Glutamatergic neuron (in vitro differentiated cells): ENCODE measurements around the gene TIA1. TPM values are rescaled to one million over a fixed set of nuclear protein-coding genes. Genes with fewer than 3 reads are reported as not detected.

Experiments
- DNase-seq: peaks from one replicate; pipeline ENCODE4 v3.0.0; 2022
- H3K27ac Mint-ChIP-seq: one replicate; pipeline ENCODE4 v1.8.0; 2020; ENCODE audit warnings: mild to moderate bottlenecking, mixed read lengths, inconsistent platforms; ENCODE audit not compliant: unreplicated experiment
- H3K27me3 Mint-ChIP-seq: one replicate; pipeline ENCODE4 v1.8.0; 2020; ENCODE audit warnings: mild to moderate bottlenecking, moderate library complexity, mixed read lengths, inconsistent platforms; ENCODE audit not compliant: unreplicated experiment
- H3K36me3 Mint-ChIP-seq: one replicate; pipeline ENCODE4 v1.8.0; 2020; ENCODE audit warnings: mild to moderate bottlenecking, mixed read lengths, inconsistent platforms; ENCODE audit not compliant: unreplicated experiment
- H3K4me1 Mint-ChIP-seq: one replicate; pipeline ENCODE4 v1.8.0; 2020; ENCODE audit warnings: mild to moderate bottlenecking, low read depth, mixed read lengths, inconsistent platforms; ENCODE audit not compliant: unreplicated experiment
- H3K4me3 Mint-ChIP-seq: one replicate; pipeline ENCODE4 v1.8.0; 2020; ENCODE audit warnings: mild to moderate bottlenecking, mixed read lengths, inconsistent platforms; ENCODE audit not compliant: unreplicated experiment
- H3K9me3 Mint-ChIP-seq: one replicate; pipeline ENCODE4 v1.8.0; 2020; ENCODE audit warnings: mild to moderate bottlenecking, moderate library complexity, mixed read lengths, inconsistent platforms; ENCODE audit not compliant: unreplicated experiment
- CTCF ChIP-seq: fragments of 200-600 bp; sonication (generic); IDR thresholded peaks from one replicate; pipeline ENCODE4 v1.5.0; 2021; ENCODE audit not compliant: partially characterized antibody, unreplicated experiment
- total RNA-seq: library from RNA; stranded (reverse); fragmentation: NEBNext Ultra II Directional; extraction: Animal tissue kit (Norgen Biotek cat#: 25700); gene quantifications from one replicate; pipeline ENCODE4 v1.2.1, GENCODE V29; 2021; ENCODE audit not compliant: unreplicated experiment

TIA1 gene
- total RNA-seq, 1 donor from 2014 or later = 403 TPM

DNA sequence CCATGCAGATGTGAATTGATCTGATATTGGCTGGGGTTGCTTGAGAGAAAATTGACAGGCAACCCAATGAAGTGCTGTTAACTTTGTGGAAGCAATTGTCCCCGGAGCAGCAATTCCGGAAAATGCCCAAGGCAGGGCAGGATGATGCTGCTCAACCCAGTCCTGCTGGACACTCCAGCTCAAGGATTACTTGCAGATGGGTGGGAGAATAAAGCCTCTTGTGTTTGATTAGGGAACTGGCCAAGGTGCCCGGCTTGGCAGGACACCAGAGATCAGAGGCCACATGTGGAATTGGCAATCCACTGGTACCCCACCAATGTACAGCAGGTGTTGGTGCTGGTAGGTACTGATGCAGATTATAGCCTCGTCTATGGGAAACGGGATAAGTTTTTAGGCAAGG lies 45.3 kb downstream of the TIA1 start:
- Mint-ChIP-seq H3K4me3 (no peak overlapping the region), H3K27ac (no peak overlapping the region), H3K9me3 (no peaks in the 10 kb centered on the region), H3K4me1 (no peaks in the 10 kb centered on the region), H3K27me3 (no peaks in the 10 kb centered on the region), H3K36me3 (peaks cover 4% of the 10 kb centered on the region)
- no peak for DNase-seq
- TF ChIP-seq CTCF = no peak

DNA sequence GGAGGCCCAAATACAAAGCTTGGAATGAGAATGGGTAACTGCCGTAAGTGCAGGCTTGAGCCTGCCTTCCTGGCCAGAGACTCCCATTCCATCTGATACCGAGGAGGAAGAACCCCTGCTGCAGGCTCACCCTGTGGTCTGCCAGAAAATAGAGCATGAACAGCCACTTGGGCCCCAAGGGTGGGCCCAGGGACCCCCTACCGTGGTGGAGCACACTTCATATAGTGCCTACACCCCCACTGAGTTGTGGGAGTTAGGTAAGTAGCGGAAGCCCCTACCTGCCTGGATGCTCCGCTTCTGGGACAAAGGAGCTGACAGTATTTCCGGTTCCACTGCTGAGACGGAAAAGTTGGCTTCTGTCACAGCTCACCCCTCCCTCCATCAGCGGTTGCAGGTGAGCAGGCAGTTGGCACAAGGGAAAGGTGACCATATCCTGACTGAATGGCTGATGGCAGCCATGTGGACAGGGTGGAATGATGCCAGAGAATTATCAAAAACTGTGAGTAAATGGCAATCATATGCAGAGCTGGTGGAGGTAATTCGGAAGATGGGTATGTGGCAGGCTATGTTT lies 46.1 kb downstream of the TIA1 start:
- H3K9me3 Mint-ChIP-seq = no peaks in the 10 kb centered on the region
- no peak for TF ChIP-seq CTCF
- no peak overlapping the region for H3K4me3 Mint-ChIP-seq
- H3K36me3 Mint-ChIP-seq = peaks cover 4% of the 10 kb centered on the region
- DNase-seq = no peak
- no peaks in the 10 kb centered on the region for H3K27me3 Mint-ChIP-seq
- H3K27ac Mint-ChIP-seq = no peak overlapping the region
- no peaks in the 10 kb centered on the region for H3K4me1 Mint-ChIP-seq

DNA sequence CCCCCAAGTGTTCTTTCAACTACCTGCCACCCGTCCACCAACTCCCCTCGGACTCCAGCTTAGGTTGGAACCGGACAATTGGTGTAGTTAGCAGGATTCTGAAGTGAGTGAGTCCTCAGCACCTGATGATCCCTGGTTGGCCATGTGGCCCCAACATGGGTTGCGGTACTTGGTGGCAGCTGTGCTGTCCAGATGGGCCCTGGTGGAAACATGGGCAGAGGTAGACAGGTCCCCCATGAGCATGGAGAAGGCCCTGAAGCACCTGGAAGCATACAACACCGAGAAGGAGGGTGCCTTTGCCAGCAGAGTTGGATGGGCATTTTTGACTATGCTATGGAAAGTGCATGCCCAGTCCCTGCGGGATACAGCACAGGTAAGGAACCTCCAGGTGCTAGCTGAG lies 46.6 kb downstream of the TIA1 start:
- Mint-ChIP-seq H3K4me1 (no peaks in the 10 kb centered on the region), H3K27ac (no peak overlapping the region), H3K27me3 (no peaks in the 10 kb centered on the region), H3K9me3 (no peaks in the 10 kb centered on the region), H3K4me3 (no peak overlapping the region), H3K36me3 (peaks cover 4% of the 10 kb centered on the region)
- no peak for DNase-seq
- no peak for TF ChIP-seq CTCF

GRCh38 chr2:70201225-70201768 lies 47.1 kb downstream of the TIA1 start:
- no peak for TF ChIP-seq CTCF
- no peak overlapping the region for H3K4me3 Mint-ChIP-seq
- H3K36me3 Mint-ChIP-seq = peaks cover 4% of the 10 kb centered on the region
- H3K9me3 Mint-ChIP-seq = no peaks in the 10 kb centered on the region
- no peak for DNase-seq
- H3K27me3 Mint-ChIP-seq = no peaks in the 10 kb centered on the region
- no peaks in the 10 kb centered on the region for H3K4me1 Mint-ChIP-seq
- H3K27ac Mint-ChIP-seq = no peak overlapping the region

DNA sequence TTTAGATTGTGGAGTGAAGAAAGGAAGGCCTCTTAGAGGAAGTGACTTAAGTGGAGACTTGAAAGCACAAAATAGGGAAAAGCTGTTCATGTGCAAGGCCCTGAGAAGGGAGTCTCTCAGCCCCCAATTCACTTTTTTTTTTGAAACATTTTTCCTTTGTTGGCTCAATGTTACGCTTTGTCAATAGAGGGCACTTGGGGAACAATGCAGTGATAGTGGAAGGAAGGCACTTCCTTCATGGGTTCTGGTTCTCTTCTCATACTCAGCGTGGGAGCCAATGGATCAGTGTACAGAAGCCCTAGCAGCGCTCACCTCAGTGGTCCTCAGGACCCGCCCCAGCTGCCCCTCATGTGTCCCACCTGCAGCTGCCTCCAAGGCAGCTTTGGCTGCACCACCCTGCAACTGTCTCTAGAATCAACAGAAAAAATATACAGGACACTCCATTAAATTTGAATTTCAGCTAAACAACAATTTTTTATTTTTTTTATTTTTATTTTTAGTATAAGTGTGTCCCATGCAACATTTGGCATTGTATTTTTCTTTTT lies 49.0 kb downstream of the TIA1 start:
- no peaks in the 10 kb centered on the region for H3K27me3 Mint-ChIP-seq
- no peak overlapping the region for H3K27ac Mint-ChIP-seq
- H3K36me3 Mint-ChIP-seq = peaks cover 4% of the 10 kb centered on the region
- no peak for DNase-seq
- TF ChIP-seq CTCF = no peak
- H3K4me3 Mint-ChIP-seq = no peak overlapping the region
- no peaks in the 10 kb centered on the region for H3K4me1 Mint-ChIP-seq
- H3K9me3 Mint-ChIP-seq = no peaks in the 10 kb centered on the region
